ENCODE results near the gene NDUFA8. TPM values are rescaled to one million over a fixed set of nuclear protein-coding genes. Genes with fewer than 3 reads are reported as not detected.

Gene NDUFA8
- total RNA-seq, 4 donors from 2014 or later: 40.6 to 48.0 (median 45.7) TPM

GRCh38 chr9:122168356-122168755 is 8.8 kb upstream of the NDUFA8 start:
- Histone ChIP-seq H3K27me3 (peaks cover 0 to 15% (median 0%) of the 10 kb centered on the region in 4 donors), H3K36me3 (no peaks in the 10 kb centered on the region), H3K4me3 (no peak overlapping the region), H3K4me1 (no peaks in the 10 kb centered on the region), H3K27ac (no peak overlapping the region), H3K9me3 (no peaks in the 10 kb centered on the region)
- 53 to 56% methylated on average over 3 of the region's 3 CpGs for WGBS, 2 donors
- TF ChIP-seq POLR2A (IDR thresholded peaks at IDR 0.05) (no peak), CTCF (IDR thresholded peaks at IDR 0.05) (no peak)
- DNase-seq: no peak
- intact Hi-C loops (cut with DNase I): no loop called here

GRCh38 chr9:122164286-122164685 is 4.7 kb upstream of the NDUFA8 start:
- DNase-seq: no peak
- 13 to 22% methylated on average over 2 of the region's 2 CpGs for WGBS, 2 donors
- TF ChIP-seq CTCF (IDR thresholded peaks at IDR 0.05) (no peak), POLR2A (IDR thresholded peaks at IDR 0.05) (no peak)

GRCh38 chr9:122162415-122162814 is 2.8 kb upstream of the NDUFA8 start:
- H3K4me1 ChIP-seq: peaks cover 0 to 24% (median 20%) of the 10 kb centered on the region in 3 donors
- no peak for TF ChIP-seq POLR2A (IDR thresholded peaks at IDR 0.05)
- no peaks in the 10 kb centered on the region for H3K27me3 ChIP-seq
- intact Hi-C loops (cut with DNase I): no loop called here
- no peak overlapping the region for H3K27ac ChIP-seq
- no peaks in the 10 kb centered on the region for H3K9me3 ChIP-seq
- no peak overlapping the region for H3K4me3 ChIP-seq
- DNase-seq: no peak
- H3K36me3 ChIP-seq: no peaks in the 10 kb centered on the region

More at GRCh38 chr9:122164286-122164685, 4.7 kb upstream of the NDUFA8 start:
- Histone ChIP-seq H3K27ac (no peak overlapping the region), H3K36me3 (no peaks in the 10 kb centered on the region), H3K27me3 (no peaks in the 10 kb centered on the region), H3K4me3 (no peak overlapping the region), H3K4me1 (peaks cover 0 to 7% (median 4%) of the 10 kb centered on the region in 3 donors), H3K9me3 (no peaks in the 10 kb centered on the region)
- intact Hi-C loops (cut with DNase I): no loop called here

- Histone ChIP-seq H3K4me3 (peak overlapping the region; percentile 86 to 96 (median 90)), H3K27me3 (no peaks in the 10 kb centered on the region), H3K4me1 (peaks cover 0 to 43% (median 28%) of the 10 kb centered on the region in 3 donors), H3K36me3 (no peaks in the 10 kb centered on the region), H3K9me3 (no peaks in the 10 kb centered on the region), H3K27ac (no peak overlapping the region)
- intact Hi-C loops (cut with DNase I): no loop called here
- DNase-seq: no peak
- 25 to 30% methylated on average over 5 to 6 of the region's 6 CpGs for WGBS, 2 donors
- TF ChIP-seq POLR2A (IDR thresholded peaks at IDR 0.05) (no peak), CTCF (IDR thresholded peaks at IDR 0.05) (no peak)
Measured at GRCh38 chr9:122159925-122160246, 307 bp upstream of the NDUFA8 start.

- H3K36me3 ChIP-seq: no peaks in the 10 kb centered on the region
- no peaks in the 10 kb centered on the region for H3K27me3 ChIP-seq
- intact Hi-C loops (cut with DNase I): no loop called here
- 79 to 82% methylated on average over 3 of the region's 3 CpGs for WGBS, 2 donors
- no peak overlapping the region for H3K27ac ChIP-seq
- H3K9me3 ChIP-seq: no peaks in the 10 kb centered on the region
- no peak for DNase-seq
- H3K4me1 ChIP-seq: peaks cover 0 to 48% (median 28%) of the 10 kb centered on the region in 3 donors
- H3K4me3 ChIP-seq: no peak overlapping the region
- no peak for TF ChIP-seq POLR2A (IDR thresholded peaks at IDR 0.05)
- peak in 5 of 6 experiments; percentile 17 to 55 (median 40) for TF ChIP-seq CTCF (IDR thresholded peaks at IDR 0.05)
Measured at GRCh38 chr9:122158202-122158601, 1.4 kb downstream of the NDUFA8 start.

GRCh38 chr9:122155796-122156195 is 3.8 kb downstream of the NDUFA8 start:
- TF ChIP-seq CTCF (IDR thresholded peaks at IDR 0.05) (no peak), POLR2A (IDR thresholded peaks at IDR 0.05) (no peak)
- peaks cover 0 to 22% (median 4%) of the 10 kb centered on the region in 3 donors for H3K36me3 ChIP-seq
- H3K4me3 ChIP-seq: no peak overlapping the region
- H3K27ac ChIP-seq: no peak overlapping the region
- peaks cover 0 to 48% (median 28%) of the 10 kb centered on the region in 3 donors for H3K4me1 ChIP-seq
- no peaks in the 10 kb centered on the region for H3K9me3 ChIP-seq
- no peaks in the 10 kb centered on the region for H3K27me3 ChIP-seq
- DNase-seq: no peak
- intact Hi-C loops (cut with DNase I): no loop called here
- WGBS, 2 donors: 71 to 77% methylated on average over 4 of the region's 4 CpGs
